Measurements from ENCODE around the gene ERCC6L2. TPM values are rescaled to one million over a fixed set of nuclear protein-coding genes. Genes with fewer than 3 reads are reported as not detected.

Gene ERCC6L2
- total and polyA plus RNA-seq, 9 of the 15 experiments (the other 6 are each of a cell fraction or from before 2014, with no cell fraction given), result 7.8 to 42.8 (median 23.6) TPM

- no peak for TF ChIP-seq NCOA2 (IDR thresholded peaks at IDR 0.05; ENCODE audit: partially characterized antibody in 2 of 2)
- no peak for TF ChIP-seq ZNF395 (CRISPR knock-in tag; IDR thresholded peaks at IDR 0.05)
- TF ChIP-seq MCM5 (IDR thresholded peaks at IDR 0.05; ENCODE audit: low read depth), result no peak
- no peak for TF ChIP-seq ELK1 (CRISPR knock-in tag; IDR thresholded peaks at IDR 0.05)
- no peak for TF ChIP-seq SREBF2 (CRISPR knock-in tag; IDR thresholded peaks at IDR 0.05)
- TF ChIP-seq ZNF175 (CRISPR knock-in tag; IDR thresholded peaks at IDR 0.05; ENCODE audit: low read depth), result no peak
- peak; percentile 42; the same call in 1 of the 2 replicates for TF ChIP-seq MAFK (IDR thresholded peaks at IDR 0.05; ENCODE audit: low read length)
- no peak for TF ChIP-seq CHD7 (IDR thresholded peaks at IDR 0.05; ENCODE audit: low read depth, low read length)
- no peak for TF ChIP-seq JUND (IDR thresholded peaks at IDR 0.05; ENCODE audit: borderline replicate concordance, low read depth, low read length)
- TF ChIP-seq JUND (tag; IDR thresholded peaks at IDR 0.05; ENCODE audit: borderline replicate concordance, low read depth, low read length), result no peak
- no peak for TF ChIP-seq CREBBP (IDR thresholded peaks at IDR 0.05; ENCODE audit: low read depth, low read length)
- TF ChIP-seq E2F4 (CRISPR knock-in tag; IDR thresholded peaks at IDR 0.05; ENCODE audit: low read depth), result no peak
Measured at GRCh38 chr9:95841377-95841776, 34.1 kb upstream of the ERCC6L2 start (continued).

Data from K562 (cell line).